BJ (cell line): Measurements from ENCODE around the gene MACROD1. TPM values are rescaled to one million over a fixed set of nuclear protein-coding genes. Genes with fewer than 3 reads are reported as not detected.

Experiments used
- CTCF ChIA-PET: fragments of 350-600 bp; formaldehyde crosslinking; extraction: SDS; loops from one replicate; lab custom pipeline; 2021; ENCODE audit warnings: antibody characterized with exemption, inconsistent platforms; lab: Yijun Ruan, JAX
- POLR2A ChIA-PET: fragments of 300-600 bp; sonication (Branson Sonifier 250); formaldehyde crosslinking; extraction: SDS; loops from one replicate; lab custom pipeline; 2021; ENCODE audit warnings: antibody characterized with exemption; lab: Charles Lee
- DNase-seq: peaks from one replicate; pipeline ENCODE4 v3.0.0-alpha.2; 2011; ENCODE audit warnings: low read depth
- H3K27me3 ChIP-seq: 2 replicates; pipeline ENCODE4 v1.6.0; 2011; ENCODE audit warnings: low read length; ENCODE audit not compliant: control insufficient read depth, insufficient read depth
- H3K36me3 ChIP-seq: 2 replicates; pipeline ENCODE4 v1.5.1; 2011; ENCODE audit warnings: low read length; ENCODE audit not compliant: control insufficient read depth, insufficient read depth
- H3K4me3 ChIP-seq: 2 replicates; pipeline ENCODE4 v1.5.1; 2011; ENCODE audit warnings: low read depth, mild to moderate bottlenecking, control low read depth, low read length
- polyA plus RNA-seq: library from polyadenylated mRNA; depleted of rRNA; stranded (reverse); fragments of >200 nt; gene quantifications from 2 replicates; pipeline ENCODE4 v1.2.3, GENCODE V29; 2011; rRNA removed
- small RNA-seq: library from RNA; depleted of rRNA; stranded (forward); fragments of <200 nt; gene quantifications from one replicate; pipeline ENCODE3, GENCODE V24; 2012; ENCODE audit warnings: low replicate concordance, low read depth; ENCODE audit not compliant: insufficient read length
- TF ChIP-seq, protein P1 (sequence below): IDR thresholded peaks from 2 replicates; pipeline ENCODE4 v1.5.1; 2011; ENCODE audit warnings: low read depth, mild to moderate bottlenecking, control low read depth, inconsistent platforms, low read length, moderate library complexity; ENCODE audit not compliant: insufficient read depth

Gene MACROD1
- polyA plus RNA-seq, 1 experiment = 12.4 TPM

DNA sequence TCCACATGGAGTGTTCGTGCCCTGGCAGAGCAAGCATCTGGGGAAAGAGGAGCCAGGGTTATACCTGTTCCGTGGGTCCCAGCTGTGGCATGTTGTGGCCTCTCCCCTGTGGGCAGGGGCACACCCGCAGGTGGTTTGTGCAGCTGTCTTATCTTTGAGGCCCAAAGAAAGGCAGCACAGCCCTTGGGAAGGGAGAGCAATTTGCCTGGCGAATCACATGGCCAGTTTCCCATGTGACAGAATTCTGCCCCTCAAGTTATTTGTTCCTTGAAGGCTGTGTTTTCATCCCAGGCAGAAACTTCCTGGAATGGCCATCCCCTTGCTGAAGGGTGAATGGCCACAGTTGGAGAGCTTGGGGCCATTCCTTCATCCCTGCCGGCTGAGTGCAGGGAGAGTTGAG is 207.9 kb downstream of the MACROD1 start:
- Histone ChIP-seq H3K4me3 (no peak overlapping the region), H3K36me3 (peaks cover 26% of the 10 kb centered on the region), H3K27me3 (no peaks in the 10 kb centered on the region)
- no peak for DNase-seq
- TF ChIP-seq, protein P1, sequence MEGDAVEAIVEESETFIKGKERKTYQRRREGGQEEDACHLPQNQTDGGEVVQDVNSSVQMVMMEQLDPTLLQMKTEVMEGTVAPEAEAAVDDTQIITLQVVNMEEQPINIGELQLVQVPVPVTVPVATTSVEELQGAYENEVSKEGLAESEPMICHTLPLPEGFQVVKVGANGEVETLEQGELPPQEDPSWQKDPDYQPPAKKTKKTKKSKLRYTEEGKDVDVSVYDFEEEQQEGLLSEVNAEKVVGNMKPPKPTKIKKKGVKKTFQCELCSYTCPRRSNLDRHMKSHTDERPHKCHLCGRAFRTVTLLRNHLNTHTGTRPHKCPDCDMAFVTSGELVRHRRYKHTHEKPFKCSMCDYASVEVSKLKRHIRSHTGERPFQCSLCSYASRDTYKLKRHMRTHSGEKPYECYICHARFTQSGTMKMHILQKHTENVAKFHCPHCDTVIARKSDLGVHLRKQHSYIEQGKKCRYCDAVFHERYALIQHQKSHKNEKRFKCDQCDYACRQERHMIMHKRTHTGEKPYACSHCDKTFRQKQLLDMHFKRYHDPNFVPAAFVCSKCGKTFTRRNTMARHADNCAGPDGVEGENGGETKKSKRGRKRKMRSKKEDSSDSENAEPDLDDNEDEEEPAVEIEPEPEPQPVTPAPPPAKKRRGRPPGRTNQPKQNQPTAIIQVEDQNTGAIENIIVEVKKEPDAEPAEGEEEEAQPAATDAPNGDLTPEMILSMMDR = no peak
- CTCF ChIA-PET = interaction anchor here (0.8 to 4.3 kb wide), 4 partner anchors 13 to 190 kb away, joined by 3 to 19 read pairs (median 6); no protein-coding TSS in a partner anchor
- POLR2A ChIA-PET = no interaction called here

DNA sequence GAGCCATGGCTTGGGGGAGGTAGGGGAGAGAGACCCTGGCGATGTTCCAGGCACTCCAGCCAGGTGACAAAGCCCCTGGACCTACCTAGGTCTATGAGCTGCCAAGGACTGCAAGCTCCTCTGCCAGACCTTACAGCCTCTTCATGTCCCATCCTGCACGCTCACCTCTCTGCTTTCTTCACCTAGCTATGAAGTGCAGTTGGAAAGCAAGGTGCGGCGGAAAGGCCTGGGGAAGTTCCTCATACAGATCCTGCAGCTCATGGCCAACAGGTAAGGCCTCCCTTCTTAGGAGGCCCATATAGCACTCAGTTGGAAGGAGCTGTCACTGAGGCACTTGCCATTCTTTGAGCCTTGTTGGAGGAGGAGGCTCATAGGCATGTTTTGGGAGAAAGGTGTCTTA is 213.3 kb downstream of the MACROD1 start:
- no peaks in the 10 kb centered on the region for H3K27me3 ChIP-seq
- DNase-seq = no peak
- peaks cover 33% of the 10 kb centered on the region for H3K36me3 ChIP-seq
- TF ChIP-seq, protein P1 = no peak
- no peak overlapping the region for H3K4me3 ChIP-seq
- POLR2A ChIA-PET = interaction anchor here (0.5 kb wide), 1 partner anchor 73 kb away, joined by 17 read pairs; no protein-coding TSS in a partner anchor
- CTCF ChIA-PET = interaction anchor here (0.9 to 11.6 kb wide), 3 partner anchors 9 to 115 kb away, joined by 3 to 188 read pairs (median 3); partner anchors contain the start of genes COX8A and MARK2

DNA sequence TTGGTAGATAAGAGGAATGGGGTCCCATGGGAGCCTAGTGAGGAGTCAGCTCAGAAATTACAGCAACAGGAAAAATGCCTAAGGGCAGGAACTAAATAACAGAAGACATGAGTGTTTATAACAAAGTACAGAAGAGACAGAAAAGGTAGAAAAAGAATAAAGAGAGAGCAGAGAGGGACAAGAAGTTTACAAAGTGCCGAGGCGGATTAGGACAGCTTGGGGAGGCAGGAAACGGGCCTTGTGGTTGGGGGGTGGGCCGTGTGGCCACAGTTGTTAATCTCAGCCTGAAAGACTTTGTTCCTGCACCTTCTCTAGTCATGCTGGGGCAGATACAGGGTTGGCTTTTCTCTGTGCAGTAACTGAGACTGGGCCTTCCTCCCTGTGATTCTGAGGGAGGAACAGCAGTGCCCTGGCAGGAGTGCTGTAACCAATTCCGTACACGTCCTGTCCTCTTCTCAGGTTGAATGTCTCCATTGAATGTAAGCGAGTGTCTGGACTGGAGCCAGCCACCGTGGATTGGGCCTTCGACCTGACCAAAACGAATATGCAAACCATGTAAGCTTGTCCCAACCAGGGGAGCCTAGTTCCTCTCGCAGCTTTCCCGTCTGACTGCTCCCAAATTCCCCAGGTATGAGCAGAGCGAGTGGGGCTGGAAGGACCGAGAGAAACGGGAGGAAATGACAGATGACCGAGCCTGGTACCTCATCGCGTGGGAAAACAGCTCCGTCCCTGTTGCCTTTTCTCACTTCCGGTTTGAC is 214.0 kb downstream of the MACROD1 start:
- TF ChIP-seq, protein P1 = no peak
- H3K27me3 ChIP-seq = no peaks in the 10 kb centered on the region
- H3K4me3 ChIP-seq = no peak overlapping the region
- H3K36me3 ChIP-seq = peaks cover 33% of the 10 kb centered on the region
- ChIA-PET POLR2A (interaction anchor here (0.5 kb wide), 1 partner anchor 72 kb away, joined by 17 read pairs; no protein-coding TSS in a partner anchor), CTCF (interaction anchor here (0.9 to 11.6 kb wide), 3 partner anchors 10 to 114 kb away, joined by 3 to 188 read pairs (median 3); partner anchors contain the start of genes COX8A and MARK2)
- DNase-seq = no peak

Small RNA genes within 50 kb of the gene (small RNA-seq; reads per million reads assigned to genes)
- not detected for gene RNU6-45P

Other genes with a start within 250 kb of the MACROD1 start
- 1.6 and 2.5 TPM in 2 replicates for gene RCOR2, start 248.9 kb downstream of the MACROD1 start, polyA plus RNA-seq
- 10.8 and 16.1 TPM in 2 replicates for gene NAA40, start 227.1 kb downstream of the MACROD1 start, polyA plus RNA-seq
- 359 and 527 TPM in 2 replicates for gene COX8A, start 191.5 kb downstream of the MACROD1 start, polyA plus RNA-seq
- gene OTUB1, start 179.7 kb downstream of the MACROD1 start, polyA plus RNA-seq = 108 and 143 TPM in 2 replicates
- 0.32 and 0.42 TPM in 2 replicates for gene FLRT1, start 130.2 kb downstream of the MACROD1 start, polyA plus RNA-seq
- 139 and 150 TPM in 2 replicates for gene STIP1, start 20.1 kb upstream of the MACROD1 start, polyA plus RNA-seq
- gene FERMT3, start 40.6 kb upstream of the MACROD1 start, polyA plus RNA-seq = 0.83 and 1.9 TPM in 2 replicates
- 30.7 and 53.1 TPM in 2 replicates for gene TRPT1, start 60.1 kb upstream of the MACROD1 start, polyA plus RNA-seq
- gene NUDT22, start 60.2 kb upstream of the MACROD1 start, polyA plus RNA-seq = 40.5 and 51.2 TPM in 2 replicates
- gene DNAJC4, start 64.4 kb upstream of the MACROD1 start, polyA plus RNA-seq = 23.5 and 42.1 TPM in 2 replicates
- 10.2 and 13.2 TPM in 2 replicates for gene VEGFB, start 68.5 kb upstream of the MACROD1 start, polyA plus RNA-seq
- gene FKBP2, start 75.0 kb upstream of the MACROD1 start, polyA plus RNA-seq = 65.6 and 76.2 TPM in 2 replicates
- gene PPP1R14B, start 80.8 kb upstream of the MACROD1 start, polyA plus RNA-seq = 174 and 283 TPM in 2 replicates
- 17.9 and 30.2 TPM in 2 replicates for gene PLCB3, start 85.4 kb upstream of the MACROD1 start, polyA plus RNA-seq
- 62.3 and 85.3 TPM in 2 replicates for gene BAD, start 118.6 kb upstream of the MACROD1 start, polyA plus RNA-seq
- gene GPR137, start 119.7 kb upstream of the MACROD1 start, polyA plus RNA-seq = 22.6 and 33.7 TPM in 2 replicates
- gene KCNK4, start 125.2 kb upstream of the MACROD1 start, polyA plus RNA-seq = 0.05 TPM in 1 of 2 replicates, not detected in the other
- gene CATSPERZ, start 134.2 kb upstream of the MACROD1 start, polyA plus RNA-seq = not detected in 2 replicates
- 8.9 and 17.4 TPM in 2 replicates for gene ESRRA, start 139.4 kb upstream of the MACROD1 start, polyA plus RNA-seq
- 154 and 189 TPM in 2 replicates for gene TRMT112, start 151.4 kb upstream of the MACROD1 start, polyA plus RNA-seq
- 398 and 468 TPM in 2 replicates for gene PRDX5, start 152.0 kb upstream of the MACROD1 start, polyA plus RNA-seq
- 0.49 and 0.66 TPM in 2 replicates for gene CCDC88B, start 174.1 kb upstream of the MACROD1 start, polyA plus RNA-seq
- gene RPS6KA4, start 193.0 kb upstream of the MACROD1 start, polyA plus RNA-seq = 22.9 and 33.8 TPM in 2 replicates